GM12872 (cell line): Measurements from ENCODE around the gene FOXC1.

Experiments
- CTCF ChIP-seq: IDR thresholded peaks from 3 replicates; pipeline ENCODE4 v1.5.1; 2011; ENCODE audit warnings: low read depth, mild to moderate bottlenecking, low read length, moderate library complexity; ENCODE audit not compliant: insufficient read depth

The FOXC1 gene

GRCh38 chr6:1615151-1615852 lies 5.6 kb downstream of the FOXC1 start:
- TF ChIP-seq CTCF, result no peak

- TF ChIP-seq CTCF, result no peak
These were observed 6.2 kb downstream of the FOXC1 start for GRCh38 chr6:1615853-1616420.

- no peak for TF ChIP-seq CTCF
These were observed 7.2 kb downstream of the FOXC1 start for GRCh38 chr6:1616701-1617463.

GRCh38 chr6:1617466-1618310 lies 8.0 kb downstream of the FOXC1 start:
- no peak for TF ChIP-seq CTCF

- TF ChIP-seq CTCF, result no peak
These were observed 8.8 kb downstream of the FOXC1 start for GRCh38 chr6:1618311-1619097.

GRCh38 chr6:1619098-1619672 lies 9.5 kb downstream of the FOXC1 start:
- TF ChIP-seq CTCF, result no peak
